Lower leg skin (tissue), 3 donors: ENCODE results near the gene HGS.

ENCODE experiments used
- POLR2A ChIP-seq, 2 donors: fragments of 450-650 bp; IDR thresholded peaks; one replicate each; pipeline ENCODE4 v1.6.1; 2016 to 2017; ENCODE audit warnings: antibody characterized with exemption in 2 of 2, mild to moderate bottlenecking in 1 of 2, moderate library complexity in 1 of 2
- TF ChIP-seq, protein P1 (sequence below), 3 donors: fragments of 450-650 bp; IDR thresholded peaks; one replicate each; pipeline ENCODE4 v1.5.1; 2016; ENCODE audit warnings: antibody characterized with exemption in 3 of 3, mild to moderate bottlenecking in 3 of 3, moderate library complexity in 2 of 3

DNA sequence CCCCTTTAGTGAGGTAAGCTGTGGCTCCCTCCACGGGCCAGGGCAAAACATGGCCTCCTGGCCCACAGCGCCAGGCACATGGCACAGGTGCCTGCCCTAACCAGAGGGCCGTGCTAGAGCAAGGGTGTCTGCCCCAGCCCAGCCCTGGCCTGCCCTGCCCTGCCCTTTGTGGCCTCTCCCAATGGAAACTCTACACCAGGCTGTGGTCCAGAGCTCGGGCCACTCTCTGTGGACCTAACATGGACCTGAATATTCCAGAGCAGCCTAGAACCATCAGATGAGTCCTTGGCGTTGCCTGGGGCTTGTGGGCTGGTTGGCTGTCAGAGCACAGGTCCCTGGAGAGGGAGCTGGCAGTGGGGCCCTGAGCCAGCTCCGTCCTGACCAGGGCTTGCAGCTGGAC is 11.4 kb downstream of the HGS start:
- TF ChIP-seq, protein P1, sequence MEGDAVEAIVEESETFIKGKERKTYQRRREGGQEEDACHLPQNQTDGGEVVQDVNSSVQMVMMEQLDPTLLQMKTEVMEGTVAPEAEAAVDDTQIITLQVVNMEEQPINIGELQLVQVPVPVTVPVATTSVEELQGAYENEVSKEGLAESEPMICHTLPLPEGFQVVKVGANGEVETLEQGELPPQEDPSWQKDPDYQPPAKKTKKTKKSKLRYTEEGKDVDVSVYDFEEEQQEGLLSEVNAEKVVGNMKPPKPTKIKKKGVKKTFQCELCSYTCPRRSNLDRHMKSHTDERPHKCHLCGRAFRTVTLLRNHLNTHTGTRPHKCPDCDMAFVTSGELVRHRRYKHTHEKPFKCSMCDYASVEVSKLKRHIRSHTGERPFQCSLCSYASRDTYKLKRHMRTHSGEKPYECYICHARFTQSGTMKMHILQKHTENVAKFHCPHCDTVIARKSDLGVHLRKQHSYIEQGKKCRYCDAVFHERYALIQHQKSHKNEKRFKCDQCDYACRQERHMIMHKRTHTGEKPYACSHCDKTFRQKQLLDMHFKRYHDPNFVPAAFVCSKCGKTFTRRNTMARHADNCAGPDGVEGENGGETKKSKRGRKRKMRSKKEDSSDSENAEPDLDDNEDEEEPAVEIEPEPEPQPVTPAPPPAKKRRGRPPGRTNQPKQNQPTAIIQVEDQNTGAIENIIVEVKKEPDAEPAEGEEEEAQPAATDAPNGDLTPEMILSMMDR (IDR thresholded peaks at IDR 0.05) = no peak
- TF ChIP-seq POLR2A (IDR thresholded peaks at IDR 0.05) = no peak
